IMR-90 (cell line): ENCODE results near the gene PGD. TPM values are rescaled to one million over a fixed set of nuclear protein-coding genes. Genes with fewer than 3 reads are reported as not detected.
"Not testable (repeated sequence)": the region's sequence is repeated elsewhere in the genome, so short reads cannot be mapped to it uniquely, and the experiment has no call there.

Experiments
- ATAC-seq: fragments of 200-7000 bp; cut with Tn5 transposase; 2 replicates; pipeline ENCODE4 v1.9.1; 2020; ENCODE audit warnings: low read depth, mild to moderate bottlenecking, moderate library complexity
- BruUV-seq: library from RNA; stranded (reverse); fragments of 400-500 nt; replicated peaks from 2 replicates; lab custom pipeline; 2021; lab: Mats Ljungman, UMichigan
- CTCF ChIA-PET: fragments of 300-600 bp; formaldehyde crosslinking; extraction: SDS; loops from one replicate; lab custom pipeline; 2021; ENCODE audit warnings: antibody characterized with exemption; lab: Yijun Ruan, JAX
- POLR2A ChIA-PET: fragments of 300-600 bp; sonication (Branson Sonifier 250); formaldehyde crosslinking; loops from one replicate; lab custom pipeline; 2022; ENCODE audit warnings: antibody characterized with exemption; ENCODE audit not compliant: unreplicated experiment; lab: Charles Lee
- DNase-seq: peaks from one replicate; pipeline ENCODE4 v3.0.0; 2013
- H2AFZ ChIP-seq: replicated peaks from 2 replicates; pipeline ENCODE3; 2013; ENCODE audit warnings: low read length, mild to moderate bottlenecking; ENCODE audit not compliant: poor library complexity
- H2AK5ac ChIP-seq: 2 replicates; pipeline ENCODE4 v1.6.1; 2013; ENCODE audit warnings: low read depth, low read length, inconsistent platforms
- H2AK9ac ChIP-seq: replicated peaks from 2 replicates; pipeline ENCODE3; 2013; ENCODE audit warnings: mild to moderate bottlenecking, low read depth, low read length, moderate library complexity; ENCODE audit not compliant: poor library complexity
- H2BK120ac ChIP-seq: 2 replicates; pipeline ENCODE4 v1.6.1; 2013; ENCODE audit warnings: low read depth, low read length, inconsistent platforms
- H2BK15ac ChIP-seq: 3 replicates; pipeline ENCODE4 v1.6.1; 2013; ENCODE audit warnings: low read depth, low read length, inconsistent platforms
- H2BK20ac ChIP-seq: 2 replicates; pipeline ENCODE4 v1.6.1; 2013; ENCODE audit warnings: low read depth, mild to moderate bottlenecking, inconsistent platforms, low read length, moderate library complexity
- H2BK5ac ChIP-seq: 2 replicates; pipeline ENCODE4 v1.6.1; 2013; ENCODE audit warnings: mild to moderate bottlenecking, low read depth, low read length, inconsistent platforms; ENCODE audit not compliant: poor library complexity, severe bottlenecking
- H3K14ac ChIP-seq: replicated peaks from 2 replicates; pipeline ENCODE4 v1.6.1; 2013; ENCODE audit warnings: low read depth, low read length, inconsistent platforms
- H3K18ac ChIP-seq: 2 replicates; pipeline ENCODE4 v1.6.1; 2013; ENCODE audit warnings: low read depth, low read length, control low read depth
- H3K23ac ChIP-seq: 2 replicates; pipeline ENCODE4 v1.6.1; 2013; ENCODE audit warnings: low read depth, low read length, inconsistent platforms
- H3K27ac ChIP-seq: 2 replicates; pipeline ENCODE4 v1.5.1; 2013; ENCODE audit warnings: mild to moderate bottlenecking, control low read depth, low read length; ENCODE audit not compliant: insufficient read depth
- H3K27me3 ChIP-seq: 2 replicates; pipeline ENCODE4 v1.6.1; 2013; ENCODE audit warnings: low read length; ENCODE audit not compliant: control insufficient read depth, insufficient read depth
- H3K36me3 ChIP-seq: 2 replicates; pipeline ENCODE4 v1.6.1; 2013; ENCODE audit warnings: low read length, mixed read lengths; ENCODE audit not compliant: control insufficient read depth, insufficient read depth
- H3K4ac ChIP-seq: 2 replicates; pipeline ENCODE4 v1.6.1; 2013; ENCODE audit warnings: low read depth, low read length, inconsistent platforms
- H3K4me1 ChIP-seq: 2 replicates; pipeline ENCODE4 v1.6.1; 2013; ENCODE audit warnings: low read length, mixed read lengths; ENCODE audit not compliant: control insufficient read depth, insufficient read depth
- H3K4me2 ChIP-seq: 2 replicates; pipeline ENCODE4 v1.6.1; 2013; ENCODE audit warnings: low read depth, mild to moderate bottlenecking, control low read depth, low read length, moderate library complexity
- H3K4me3 ChIP-seq: 2 replicates; pipeline ENCODE4 v1.5.1; 2013; ENCODE audit warnings: low read depth, mild to moderate bottlenecking, control low read depth, low read length, moderate library complexity; ENCODE audit not compliant: insufficient read depth
- H3K56ac ChIP-seq: 2 replicates; pipeline ENCODE4 v1.6.1; 2013; ENCODE audit warnings: low read length, inconsistent platforms; ENCODE audit not compliant: insufficient read depth; ENCODE audit errors: extremely low read depth
- H3K79me1 ChIP-seq, 2 experiments: 2 replicates each; pipeline ENCODE4 v1.6.1; 2013; ENCODE audit warnings: low read length in 2 of 2, inconsistent platforms in 1 of 2, low read depth in 1 of 2
- H3K9ac ChIP-seq: 2 replicates; pipeline ENCODE4 v1.6.1; 2013; ENCODE audit warnings: low read depth, low read length, control low read depth
- H3K9me1 ChIP-seq: 2 replicates; pipeline ENCODE4 v1.6.1; 2013; ENCODE audit warnings: low read length, inconsistent platforms; ENCODE audit not compliant: insufficient read depth
- H3K9me3 ChIP-seq: 2 replicates; pipeline ENCODE4 v1.6.1; 2013; ENCODE audit warnings: low read length; ENCODE audit not compliant: control insufficient read depth, insufficient read depth
- H4K20me1 ChIP-seq: 2 replicates; pipeline ENCODE4 v1.6.1; 2013; ENCODE audit warnings: low read length, inconsistent platforms; ENCODE audit not compliant: insufficient read depth
- H4K5ac ChIP-seq: 2 replicates; pipeline ENCODE4 v1.6.1; 2013; ENCODE audit warnings: mild to moderate bottlenecking, low read depth, low read length, control low read depth
- H4K8ac ChIP-seq, 2 experiments: 2 replicates each; pipeline ENCODE4 v1.6.1; 2013; ENCODE audit warnings: low read depth in 2 of 2, low read length in 2 of 2, control low read depth in 1 of 2, inconsistent platforms in 1 of 2
- H4K91ac ChIP-seq: 2 replicates; pipeline ENCODE4 v1.6.1; 2013; ENCODE audit warnings: low read depth, low read length, inconsistent platforms; ENCODE audit not compliant: insufficient read depth
- WGBS, 2 experiments: methylation state at CpG; one replicate each; pipeline versions ENCODE4 v1.1.5 to v1.1.7; 2013; ENCODE audit warnings: missing lambda C conversion rate in 2 of 2; ENCODE audit not compliant: insufficient read length in 1 of 2; ENCODE audit errors: extremely low coverage in 2 of 2; 5-methylcytosine and 5-hydroxymethylcytosine counted together
- dilution Hi-C: fragments of 300-500 bp; cut with HindIII; formaldehyde crosslinking; loops from one replicate; pipeline ENCODE4 v1.14.3; 2018; ENCODE audit warnings: low sequenced_read_pairs; ENCODE audit not compliant: unreplicated experiment
- in situ Hi-C: fragments of 300-500 bp; cut with MboI; formaldehyde crosslinking; loops from 3 replicates; pipeline ENCODE4 v1.14.3; 2019; ENCODE audit warnings: low sequenced_read_pairs, inconsistent platforms, mixed read lengths
- intact Hi-C: fragments of 100-400 bp; cut with micrococcal nuclease; formaldehyde crosslinking; loops from 2 replicates; pipeline ENCODE4 v1.10.0; 2022
- polyA plus RNA-seq, 3 experiments: library from polyadenylated mRNA; depleted of rRNA; stranded (reverse); fragments of >200 nt; gene quantifications; 2 replicates each; pipeline ENCODE4 v1.2.3, GENCODE V29; 2012; ENCODE audit warnings: low replicate concordance in 1 of 3
- total RNA-seq: library from RNA; depleted of rRNA; stranded (reverse); fragments of >200 nt; gene quantifications from 2 replicates; pipeline ENCODE4 v1.2.3, GENCODE V29; 2012

PGD gene
- total and polyA plus RNA-seq, 2 of the 4 experiments (the other 2 are of a cell fraction): 118 to 216 TPM

- in situ Hi-C loops, H2AK9ac ChIP-seq, H3K4me2 ChIP-seq, POLR2A ChIA-PET, H3K27ac ChIP-seq, H2AFZ ChIP-seq, H3K9me1 ChIP-seq, H3K9me3 ChIP-seq, H3K4me1 ChIP-seq, H3K27me3 ChIP-seq, H2AK5ac ChIP-seq, H4K91ac ChIP-seq, H3K56ac ChIP-seq, H2BK5ac ChIP-seq, H3K4me3 ChIP-seq, H3K18ac ChIP-seq, BruUV-seq, H3K14ac ChIP-seq, H4K8ac ChIP-seq, H4K5ac ChIP-seq, ATAC-seq, H2BK15ac ChIP-seq, CTCF ChIA-PET, DNase-seq, H3K36me3 ChIP-seq, H2BK20ac ChIP-seq, H3K4ac ChIP-seq, H3K9ac ChIP-seq, H2BK120ac ChIP-seq, dilution Hi-C loops, H4K20me1 ChIP-seq, H3K23ac ChIP-seq: not testable (repeated sequence)
- WGBS, 2 experiments: no CpG with 5 or more reads among the region's 21 CpGs
- intact Hi-C loops: loop anchor here (10.0 kb wide), 1 partner anchor 391 kb away; the partner anchor contains the start of gene UBE4B
- H3K79me1 ChIP-seq: peaks cover 3 to 11% of the 10 kb centered on the region in 2 experiments; a peak in 3 of 4 replicates
These were observed 27.1 kb downstream of the PGD start for GRCh38 chr1:10425826-10426534.

- H3K9me1 ChIP-seq, dilution Hi-C loops, H3K4me2 ChIP-seq, H4K5ac ChIP-seq, H3K9ac ChIP-seq, H4K20me1 ChIP-seq, H4K91ac ChIP-seq, H3K4me3 ChIP-seq, H3K23ac ChIP-seq, H2AK9ac ChIP-seq, H3K27me3 ChIP-seq, H2AFZ ChIP-seq, H2AK5ac ChIP-seq, H3K18ac ChIP-seq, CTCF ChIA-PET, BruUV-seq, H2BK15ac ChIP-seq, H3K4ac ChIP-seq, in situ Hi-C loops, H4K8ac ChIP-seq, ATAC-seq, H3K14ac ChIP-seq, H2BK5ac ChIP-seq, H2BK120ac ChIP-seq, H3K56ac ChIP-seq, H2BK20ac ChIP-seq, H3K9me3 ChIP-seq, POLR2A ChIA-PET, H3K27ac ChIP-seq, H3K36me3 ChIP-seq, H3K4me1 ChIP-seq, DNase-seq: not testable (repeated sequence)
- WGBS, 2 experiments: no CpG with 5 or more reads among the region's 21 CpGs
- intact Hi-C loops: loop anchor here (10.0 kb wide), 1 partner anchor 392 kb away; the partner anchor contains the start of gene UBE4B
- peaks cover 7 to 17% of the 10 kb centered on the region in 2 experiments; a peak in 3 of 4 replicates for H3K79me1 ChIP-seq
These were observed 27.6 kb downstream of the PGD start for GRCh38 chr1:10426535-10426848.
